ENCODE data around the gene SRSF4. TPM values are rescaled to one million over a fixed set of nuclear protein-coding genes. Genes with fewer than 3 reads are reported as not detected.

The SRSF4 gene
- total RNA-seq, 1 experiment from 2014 or later: 69.0 TPM

DNA sequence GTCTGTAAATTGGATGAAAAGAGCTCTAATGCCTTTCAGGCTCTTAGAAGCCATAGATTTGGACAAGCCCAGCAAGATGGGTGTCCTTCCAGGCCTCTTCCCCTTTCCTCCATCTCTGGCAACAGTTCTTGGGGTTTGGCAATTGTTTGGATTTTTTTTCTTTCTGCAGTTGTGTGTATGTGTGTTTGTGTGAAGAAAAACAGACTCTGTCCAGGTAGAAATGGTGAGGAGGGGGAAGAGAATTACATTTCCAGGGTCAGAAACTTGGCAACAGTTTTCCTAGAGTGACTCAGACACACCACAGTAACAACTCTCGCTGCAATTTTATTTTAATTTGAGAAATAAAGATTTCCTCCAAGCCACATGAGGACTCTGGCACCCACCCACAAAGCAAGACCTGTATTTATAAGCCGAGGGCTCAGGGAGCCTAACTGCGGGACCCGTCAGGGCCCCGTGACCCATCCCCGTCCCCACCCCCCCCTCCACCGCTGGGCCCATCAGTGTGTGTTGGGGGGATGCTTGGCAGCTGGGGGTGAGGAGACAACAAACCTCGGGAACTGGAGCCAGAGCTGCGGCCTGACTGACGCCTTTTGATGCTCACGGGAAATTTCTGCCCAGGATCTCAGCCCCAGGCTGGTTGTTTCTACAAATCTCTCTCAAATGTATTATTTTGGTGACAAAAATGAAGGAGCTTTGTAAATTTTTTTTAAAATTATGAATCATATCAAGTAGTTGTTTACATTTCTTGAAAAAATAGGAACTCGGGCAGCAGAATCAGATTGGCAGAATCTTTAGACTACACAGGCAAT lies 62.4 kb downstream of the SRSF4 start:
- BruUV-seq (replicated peaks): no TSS peak
- peaks cover 0 to 4% of the 10 kb centered on the region in 2 experiments; a peak in 1 of 4 replicates for H3K4me1 ChIP-seq (ENCODE audit: control insufficient read depth in 1 of 2, insufficient read depth in 2 of 2, low read length in 2 of 2)
- no peaks in the 10 kb centered on the region for H3K27me3 ChIP-seq (ENCODE audit: insufficient read depth, low read length)
- ChIA-PET CTCF (interaction anchor here (0.6 kb wide), 1 partner anchor 218 kb away, joined by 6 read pairs; no protein-coding TSS in a partner anchor), POLR2A (interaction anchor here (0.9 to 1.5 kb wide), 2 partner anchors 62 to 206 kb away, joined by 3 to 4 read pairs; partner anchors contain the start of gene SRSF4), RAD21 (ENCODE audit: low non-redundant PET in 1 of 2, low total read pairs in 2 of 2, uncharacterized antibody in 2 of 2, unreplicated experiment in 2 of 2) (no interaction called here)
- no peak for DNase-seq (ENCODE audit: low read depth, low spot score)
- no peaks in the 10 kb centered on the region for H3K9me3 ChIP-seq (ENCODE audit: control insufficient read depth in 1 of 2, insufficient read depth in 1 of 2, low read depth in 1 of 2, low read length in 2 of 2)
- H3K4me2 ChIP-seq (ENCODE audit: low read length): no peak overlapping the region
- H2AFZ ChIP-seq (ENCODE audit: low read depth, low read length, poor library complexity, severe bottlenecking): no peak overlapping the region
- intact Hi-C loops (cut with micrococcal nuclease): no loop called here
- no peak overlapping the region for H3K27ac ChIP-seq (ENCODE audit: low read depth, low read length)
- no peaks in the 10 kb centered on the region for H4K20me1 ChIP-seq (ENCODE audit: insufficient read depth)
- peaks cover 27% of the 10 kb centered on the region for H3K79me2 ChIP-seq (ENCODE audit: insufficient read depth, low read length)
- no peak for TF ChIP-seq SIN3A (IDR thresholded peaks at IDR 0.05; ENCODE audit: low read depth)
- TF ChIP-seq, protein P1, sequence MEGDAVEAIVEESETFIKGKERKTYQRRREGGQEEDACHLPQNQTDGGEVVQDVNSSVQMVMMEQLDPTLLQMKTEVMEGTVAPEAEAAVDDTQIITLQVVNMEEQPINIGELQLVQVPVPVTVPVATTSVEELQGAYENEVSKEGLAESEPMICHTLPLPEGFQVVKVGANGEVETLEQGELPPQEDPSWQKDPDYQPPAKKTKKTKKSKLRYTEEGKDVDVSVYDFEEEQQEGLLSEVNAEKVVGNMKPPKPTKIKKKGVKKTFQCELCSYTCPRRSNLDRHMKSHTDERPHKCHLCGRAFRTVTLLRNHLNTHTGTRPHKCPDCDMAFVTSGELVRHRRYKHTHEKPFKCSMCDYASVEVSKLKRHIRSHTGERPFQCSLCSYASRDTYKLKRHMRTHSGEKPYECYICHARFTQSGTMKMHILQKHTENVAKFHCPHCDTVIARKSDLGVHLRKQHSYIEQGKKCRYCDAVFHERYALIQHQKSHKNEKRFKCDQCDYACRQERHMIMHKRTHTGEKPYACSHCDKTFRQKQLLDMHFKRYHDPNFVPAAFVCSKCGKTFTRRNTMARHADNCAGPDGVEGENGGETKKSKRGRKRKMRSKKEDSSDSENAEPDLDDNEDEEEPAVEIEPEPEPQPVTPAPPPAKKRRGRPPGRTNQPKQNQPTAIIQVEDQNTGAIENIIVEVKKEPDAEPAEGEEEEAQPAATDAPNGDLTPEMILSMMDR (IDR thresholded peaks at IDR 0.05 in 2 of 3, conservative IDR thresholded peaks at IDR 0.05 in 1 of 3; ENCODE audit: borderline replicate concordance in 1 of 3, insufficient read depth in 1 of 3, low read depth in 2 of 3, low read length in 2 of 3): no peak
- TF ChIP-seq YY1 (IDR thresholded peaks at IDR 0.05; ENCODE audit: extremely low read depth, insufficient replicate concordance, low read depth, low read length): no peak
- no peak for TF ChIP-seq REST (IDR thresholded peaks at IDR 0.05; ENCODE audit: low read depth)
- TF ChIP-seq EZH2 (IDR thresholded peaks at IDR 0.05): no peak
- no peak for TF ChIP-seq MAX (IDR thresholded peaks at IDR 0.05)
- no peak for TF ChIP-seq ZFX (IDR thresholded peaks at IDR 0.05)
- no peak for TF ChIP-seq SP1 (IDR thresholded peaks at IDR 0.05; ENCODE audit: low read depth)
- no peak for TF ChIP-seq EGR1 (IDR thresholded peaks at IDR 0.05; ENCODE audit: low read depth)
- TF ChIP-seq TCF7L2 (IDR thresholded peaks at IDR 0.05; ENCODE audit: borderline replicate concordance, extremely low read depth, insufficient read depth, insufficient read length): no peak
- TF ChIP-seq FOSL1 (IDR thresholded peaks at IDR 0.05; ENCODE audit: low read depth): no peak
- TF ChIP-seq POLR2AphosphoS5 (IDR thresholded peaks at IDR 0.05; ENCODE audit: low read depth, low read length): no peak
- no peak for TF ChIP-seq CBX3 (IDR thresholded peaks at IDR 0.05; ENCODE audit: low read depth)
- H3K4me3 ChIP-seq (replicated peaks in 1 of 2; ENCODE audit: low read depth in 1 of 2, low read length in 2 of 2): no peak overlapping the region
- H3K36me3 ChIP-seq (ENCODE audit: control insufficient read depth in 1 of 2, insufficient read depth in 2 of 2, low read length in 2 of 2): no peaks in the 10 kb centered on the region
- H3K9me2 ChIP-seq (ENCODE audit: insufficient read depth): no peaks in the 10 kb centered on the region
- ATAC-seq: no peak
- H3K9ac ChIP-seq (ENCODE audit: low read length): no peak overlapping the region

All from HCT116 (cell line).